ENCODE data around the gene IFITM5.

IFITM5 gene

GRCh38 chr11:257766-258493, 41.4 kb downstream of the IFITM5 start:
- DNase-seq = no peak

- DNase-seq = no peak
Measured at GRCh38 chr11:256952-257737, 42.2 kb downstream of the IFITM5 start.

- no peak for DNase-seq
Measured at GRCh38 chr11:255816-256215, 43.5 kb downstream of the IFITM5 start.

GRCh38 chr11:255176-255575, 44.1 kb downstream of the IFITM5 start:
- DNase-seq = no peak

GRCh38 chr11:253886-254270, 45.4 kb downstream of the IFITM5 start:
- no peak for DNase-seq

- DNase-seq = no peak
Measured at GRCh38 chr11:253160-253885, 46.0 kb downstream of the IFITM5 start.

GRCh38 chr11:252666-253065, 46.7 kb downstream of the IFITM5 start:
- no peak for DNase-seq

GRCh38 chr11:251550-251949, 47.8 kb downstream of the IFITM5 start:
- no peak for DNase-seq

- DNase-seq = no peak
Measured at GRCh38 chr11:250740-251299, 48.5 kb downstream of the IFITM5 start.

GRCh38 chr11:250274-250673, 49.1 kb downstream of the IFITM5 start:
- no peak for DNase-seq

- no peak for DNase-seq
Measured at GRCh38 chr11:249062-249461, 50.3 kb downstream of the IFITM5 start.
